Retina (tissue), 1 donor: ENCODE measurements around the gene SERPINE2.
A peak's percentile ranks its signal among the peaks of the same experiment; 100 is the strongest.

Experiments used
- DNase-seq: peaks from one replicate; pipeline ENCODE4 v3.0.0-alpha.2; 2016

SERPINE2 gene, protein sequence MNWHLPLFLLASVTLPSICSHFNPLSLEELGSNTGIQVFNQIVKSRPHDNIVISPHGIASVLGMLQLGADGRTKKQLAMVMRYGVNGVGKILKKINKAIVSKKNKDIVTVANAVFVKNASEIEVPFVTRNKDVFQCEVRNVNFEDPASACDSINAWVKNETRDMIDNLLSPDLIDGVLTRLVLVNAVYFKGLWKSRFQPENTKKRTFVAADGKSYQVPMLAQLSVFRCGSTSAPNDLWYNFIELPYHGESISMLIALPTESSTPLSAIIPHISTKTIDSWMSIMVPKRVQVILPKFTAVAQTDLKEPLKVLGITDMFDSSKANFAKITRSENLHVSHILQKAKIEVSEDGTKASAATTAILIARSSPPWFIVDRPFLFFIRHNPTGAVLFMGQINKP

DNA sequence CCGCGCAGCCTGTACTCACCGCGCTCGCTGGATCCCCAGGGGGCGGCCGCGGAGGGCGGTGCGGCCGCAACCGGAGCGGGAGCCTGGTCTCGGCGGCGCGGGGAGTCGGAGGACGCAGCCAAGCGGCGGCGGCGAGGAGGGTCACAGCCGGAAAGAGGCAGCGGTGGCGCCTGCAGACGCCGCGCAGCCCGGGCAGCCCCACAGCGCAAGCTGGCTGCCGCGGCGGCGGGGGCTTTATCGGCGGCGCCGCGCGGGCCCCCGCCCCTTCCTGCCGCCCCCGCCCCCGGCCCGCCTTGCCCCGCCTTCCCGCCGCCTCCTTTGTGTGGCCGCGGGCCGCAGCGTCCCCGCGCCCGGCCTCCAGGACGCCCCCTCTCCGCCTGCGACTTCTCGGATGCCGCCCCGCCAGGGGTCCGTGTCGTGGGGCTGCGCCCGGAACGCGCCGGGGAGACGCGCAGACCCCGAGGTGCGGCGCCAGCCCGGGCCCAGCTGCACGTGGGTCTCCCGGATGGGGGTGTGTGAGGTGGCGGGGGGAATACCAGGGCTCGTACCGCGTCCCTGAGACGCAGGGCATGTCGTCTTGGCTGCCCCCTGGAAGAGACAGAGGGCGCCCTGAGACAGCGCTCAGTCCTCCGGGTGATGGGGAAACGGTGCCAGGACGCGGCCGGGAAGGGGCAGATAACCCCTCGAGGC is at the start of gene SERPINE2:
Gene SERPINE2 (minus strand): TSS at position 207 of the 690 bp plus-strand sequence. CDS start 37,386 bp downstream, outside the sequence.
- peak; percentile 93 for DNase-seq

DNA sequence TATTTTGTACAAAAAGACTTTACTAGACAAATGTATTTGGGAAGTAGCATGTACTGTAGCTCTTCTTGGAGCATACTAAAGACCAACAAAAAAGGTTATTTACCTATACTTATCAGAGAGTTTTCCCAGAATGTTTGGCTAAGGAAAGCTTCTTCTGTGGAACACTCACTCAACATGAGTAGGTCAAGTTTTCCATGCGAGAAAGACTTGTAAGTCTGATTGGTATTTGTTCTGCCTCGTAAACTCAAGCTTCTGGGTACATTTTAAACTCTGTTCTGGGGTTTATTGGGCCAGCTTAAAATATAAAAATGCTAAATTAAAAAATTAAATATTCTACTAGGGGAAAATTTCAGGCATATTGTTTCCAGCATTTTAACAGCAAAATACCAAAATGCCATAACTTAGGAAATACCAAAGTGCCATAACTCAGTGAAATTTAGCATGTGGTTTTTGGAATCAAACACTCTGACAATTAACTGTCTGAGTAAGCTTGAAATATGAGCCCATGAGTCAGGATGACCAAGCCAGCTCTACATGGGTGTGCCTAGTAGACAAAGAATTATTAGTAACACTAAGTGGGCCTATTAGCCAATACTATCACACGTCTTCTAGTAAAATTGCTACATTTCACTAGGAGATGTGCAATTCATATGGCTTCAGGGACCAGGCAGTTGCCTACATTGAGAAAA is 47.3 kb upstream of the SERPINE2 start:
- DNase-seq = no peak

DNA sequence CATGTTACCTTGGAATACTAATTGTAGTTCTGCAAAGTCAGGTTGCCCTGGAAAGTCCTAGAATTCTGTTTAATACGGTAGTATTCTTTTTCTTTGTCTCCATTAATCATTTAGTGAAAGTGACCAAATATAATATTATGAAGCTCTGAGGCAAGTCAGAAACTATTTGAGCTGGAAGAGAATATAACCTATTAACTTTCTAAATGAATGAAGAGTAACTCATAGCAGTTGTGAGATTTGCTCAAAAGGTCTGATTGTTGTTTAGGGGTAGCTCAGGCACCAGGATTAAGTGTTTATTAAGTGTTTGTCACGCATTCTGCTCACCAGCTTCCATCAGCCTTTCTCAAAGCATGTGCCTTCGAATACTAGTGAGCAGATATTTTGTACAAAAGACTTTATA is 46.7 kb upstream of the SERPINE2 start:
- DNase-seq = no peak

DNA sequence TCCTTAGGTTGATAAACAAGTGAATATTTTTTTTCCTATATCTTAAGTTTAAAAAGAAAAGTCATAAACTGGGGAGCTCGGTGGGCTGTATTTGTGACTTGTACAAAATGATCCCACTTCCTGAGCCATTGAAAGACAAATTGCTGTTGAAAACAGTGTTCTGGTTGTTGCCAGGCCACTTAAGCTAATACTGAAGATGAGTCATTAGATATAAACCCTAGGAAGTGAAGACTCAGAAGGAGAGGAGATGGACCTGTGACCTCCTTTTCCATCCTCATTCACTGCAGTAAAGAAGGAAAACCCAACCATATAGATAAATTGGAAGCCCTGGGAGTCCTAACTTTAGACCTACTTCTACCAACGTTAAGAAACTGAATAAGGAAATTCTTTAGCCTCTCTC is 46.2 kb upstream of the SERPINE2 start:
- DNase-seq = no peak

DNA sequence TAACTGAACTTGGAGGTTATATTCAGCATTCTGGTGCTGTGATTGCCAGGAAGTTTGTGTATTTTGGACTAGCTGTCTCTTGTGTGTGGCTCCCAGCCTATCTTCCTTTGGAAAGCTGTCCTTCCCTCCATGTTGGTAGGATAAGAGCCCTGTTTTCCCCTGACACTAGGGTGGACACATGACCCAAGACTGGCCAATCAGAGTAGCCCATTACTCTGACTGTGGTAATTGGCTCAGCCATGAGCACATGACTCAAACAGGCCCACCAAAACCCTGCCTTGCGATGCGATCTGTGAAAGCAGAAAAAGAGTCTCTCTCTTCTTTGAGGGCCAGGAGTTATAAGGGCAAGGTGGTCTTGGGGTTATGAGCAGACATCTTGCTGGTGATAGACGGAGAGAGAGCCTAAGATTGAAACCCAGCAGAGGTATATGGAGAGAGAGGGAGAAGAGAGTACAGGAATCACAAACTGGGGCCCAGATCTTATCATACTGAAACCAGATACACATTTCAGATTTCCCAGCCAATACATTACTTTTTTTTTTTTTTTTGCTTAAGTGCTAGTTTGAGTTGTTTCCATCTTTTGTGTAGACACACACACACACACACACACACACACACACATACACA is 45.3 kb upstream of the SERPINE2 start:
- no peak for DNase-seq

DNA sequence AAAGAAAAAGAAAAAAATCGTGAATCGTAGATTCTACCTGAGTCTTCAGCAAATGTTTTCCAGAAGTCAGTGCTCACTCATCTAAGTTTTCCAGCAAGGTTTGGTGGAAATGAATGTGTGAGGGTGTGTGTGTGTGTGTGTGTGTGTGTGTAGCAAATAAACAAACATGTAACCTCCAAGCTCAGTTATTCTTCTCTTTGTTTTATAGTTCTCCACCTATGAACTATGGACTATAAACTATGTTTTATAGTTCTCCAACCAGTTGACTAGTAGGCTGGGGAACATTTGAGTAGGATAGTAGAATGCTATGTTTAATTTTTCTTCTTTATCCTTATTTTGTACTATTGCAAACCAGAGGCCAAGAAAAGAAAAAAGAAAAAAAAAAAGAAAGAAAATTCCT is 44.6 kb upstream of the SERPINE2 start:
- DNase-seq = no peak

DNA sequence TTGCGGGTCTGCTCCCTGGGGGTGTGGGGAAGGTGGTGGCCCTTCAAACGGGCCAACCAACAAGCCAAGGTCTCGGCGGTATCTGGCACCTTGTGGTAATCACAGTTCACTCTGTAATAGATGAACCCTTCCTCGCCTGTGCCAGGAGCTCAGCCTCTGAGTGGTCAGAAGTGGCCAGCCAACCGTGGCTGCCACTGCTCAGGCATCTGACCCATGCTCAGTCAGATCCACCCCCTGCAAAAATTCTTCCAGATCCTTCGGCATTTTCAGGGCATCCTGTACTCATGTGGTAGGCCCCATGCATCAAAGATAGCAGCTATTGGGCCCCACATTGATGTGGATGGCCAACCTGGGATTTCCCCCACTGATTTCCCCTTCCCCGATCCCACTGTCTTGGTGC is 39.6 kb upstream of the SERPINE2 start:
- no peak for DNase-seq

DNA sequence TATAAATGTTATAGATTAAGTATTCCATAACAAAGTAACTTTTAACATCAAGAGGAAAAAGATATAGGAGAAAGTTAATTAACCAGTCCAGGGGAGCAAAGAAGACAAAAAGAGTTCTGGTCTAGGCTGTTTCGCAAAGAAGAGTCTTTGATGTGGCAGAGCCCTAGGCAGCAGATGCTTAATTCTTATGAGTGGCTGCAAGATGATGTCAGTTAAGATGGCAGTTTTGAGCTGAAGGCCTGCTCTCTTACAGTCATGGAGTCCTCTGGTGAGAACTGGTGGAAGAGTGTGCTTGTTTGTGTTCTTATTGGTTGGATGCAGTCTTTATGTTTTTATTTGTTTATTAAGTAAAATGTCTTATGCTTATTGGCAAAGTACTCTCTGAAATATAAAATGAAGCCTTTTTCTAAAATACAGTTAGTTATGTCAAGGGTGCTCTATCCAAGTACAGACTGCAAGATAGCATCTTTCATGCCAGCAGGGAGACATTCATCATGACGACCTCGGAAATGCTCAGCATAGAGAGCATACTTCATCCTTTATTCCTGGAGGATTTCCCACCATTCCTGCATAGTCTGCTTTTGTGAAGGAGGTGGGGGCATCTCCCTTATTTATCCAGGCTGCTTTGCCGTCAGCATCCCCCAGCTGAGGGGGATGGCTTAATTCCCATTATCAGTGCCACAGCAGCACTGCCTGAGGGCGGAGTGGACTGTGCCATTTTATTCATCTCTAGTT is 38.9 kb upstream of the SERPINE2 start:
- DNase-seq = no peak

DNA sequence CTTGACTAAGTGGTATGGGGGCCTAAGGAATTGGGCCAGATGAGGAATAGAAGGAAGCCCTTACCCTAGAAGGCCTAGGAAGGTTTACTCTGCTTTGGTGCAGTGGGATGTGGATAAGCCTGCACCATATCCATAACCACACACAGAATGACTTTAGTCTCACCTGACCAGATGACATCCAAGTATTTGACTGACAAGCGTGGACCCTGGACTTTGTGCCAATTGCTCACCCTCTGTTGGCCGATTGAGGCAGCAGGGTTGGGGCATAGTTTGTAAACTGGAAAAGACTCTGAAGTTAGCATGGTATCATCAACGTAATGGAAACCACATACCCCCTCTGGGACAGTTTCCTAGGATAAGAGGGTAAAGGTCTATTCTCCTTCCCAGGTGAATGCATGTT is 36.5 kb upstream of the SERPINE2 start:
- no peak for DNase-seq

DNA sequence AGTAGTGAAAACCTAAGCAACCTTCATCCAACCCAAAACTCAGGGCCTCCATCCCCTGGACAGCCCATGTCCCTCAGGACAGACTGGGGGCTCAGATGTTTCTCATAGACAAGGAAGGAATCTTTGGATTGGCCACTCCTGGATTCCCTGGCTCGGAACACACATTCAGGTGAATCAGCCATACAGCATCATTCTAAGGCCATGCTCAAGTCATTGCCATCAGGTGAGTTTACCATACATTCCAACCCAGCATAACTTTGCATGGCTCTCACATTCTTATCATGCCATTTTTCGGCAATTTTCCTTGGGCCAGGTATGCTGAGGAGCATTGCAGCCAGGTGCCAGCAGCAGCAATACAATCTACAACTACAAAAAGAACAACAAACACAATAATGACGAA is 34.6 kb upstream of the SERPINE2 start:
- no peak for DNase-seq

DNA sequence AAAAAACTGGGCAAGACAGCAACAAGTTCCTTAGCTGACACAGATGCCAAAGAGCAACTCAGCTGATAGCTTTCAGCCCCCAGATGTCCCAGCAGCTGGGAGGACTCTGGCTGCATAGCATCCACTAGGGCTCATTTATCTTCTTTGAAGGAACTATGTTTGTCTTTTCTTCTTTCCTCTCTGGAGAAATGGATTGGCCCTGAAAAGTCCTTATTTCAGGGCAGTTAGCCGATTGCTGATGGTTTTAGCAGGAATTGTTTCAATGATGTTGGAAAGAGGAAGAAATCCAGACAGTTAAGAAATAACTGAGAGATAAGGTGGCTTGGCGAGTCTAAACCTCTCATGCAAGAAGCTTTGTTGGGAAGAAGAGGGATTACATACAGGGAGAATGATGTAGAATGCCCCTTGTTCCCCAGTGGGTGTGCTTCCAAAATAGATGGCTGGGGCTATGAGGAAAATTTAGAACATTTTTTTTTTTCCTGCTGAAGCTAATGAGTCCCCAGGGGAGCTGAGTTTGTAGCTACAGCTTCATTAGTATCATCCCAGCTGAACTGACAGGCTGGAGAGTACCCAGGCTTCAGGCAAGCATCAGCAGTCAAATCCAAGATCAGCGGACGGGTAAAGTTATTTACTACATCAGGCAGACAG is 33.6 kb upstream of the SERPINE2 start:
- DNase-seq = no peak

DNA sequence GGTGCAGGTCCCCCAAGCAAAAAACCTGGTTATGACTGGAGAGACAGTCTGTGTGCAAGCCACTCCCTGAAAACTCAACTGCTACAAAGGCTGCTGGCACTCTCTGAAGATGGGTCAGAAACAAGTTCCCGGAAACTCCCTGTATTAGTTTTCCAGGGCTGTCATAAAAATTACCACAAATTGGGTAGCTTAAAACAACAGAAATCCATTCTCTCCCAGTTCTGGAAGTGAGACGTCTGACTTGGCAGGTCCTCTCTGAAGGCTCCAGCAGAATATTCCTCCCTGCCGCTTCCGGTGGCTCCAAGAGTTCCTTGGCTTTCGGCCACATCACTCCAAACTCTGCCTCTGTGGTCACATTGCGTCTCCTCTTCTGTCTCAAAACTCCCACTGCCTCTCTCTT is 30.1 kb upstream of the SERPINE2 start:
- no peak for DNase-seq

DNA sequence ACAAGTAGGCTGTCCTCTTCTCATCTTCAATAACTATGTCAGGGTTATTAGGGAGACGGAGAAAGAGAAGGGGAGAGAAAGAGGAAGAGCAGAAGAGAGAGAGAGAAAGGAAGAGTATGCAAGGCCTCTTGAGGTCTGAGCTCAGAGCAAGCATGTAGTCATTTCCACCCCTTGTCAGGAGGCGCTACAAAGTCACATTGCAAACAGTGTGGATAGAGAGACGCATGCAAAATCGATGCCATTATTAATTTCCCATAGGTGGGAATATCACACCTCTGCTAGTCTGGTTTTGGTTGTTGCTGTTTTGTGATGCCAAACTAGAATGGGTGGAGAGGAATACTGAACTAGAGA is 24.2 kb upstream of the SERPINE2 start:
- no peak for DNase-seq

DNA sequence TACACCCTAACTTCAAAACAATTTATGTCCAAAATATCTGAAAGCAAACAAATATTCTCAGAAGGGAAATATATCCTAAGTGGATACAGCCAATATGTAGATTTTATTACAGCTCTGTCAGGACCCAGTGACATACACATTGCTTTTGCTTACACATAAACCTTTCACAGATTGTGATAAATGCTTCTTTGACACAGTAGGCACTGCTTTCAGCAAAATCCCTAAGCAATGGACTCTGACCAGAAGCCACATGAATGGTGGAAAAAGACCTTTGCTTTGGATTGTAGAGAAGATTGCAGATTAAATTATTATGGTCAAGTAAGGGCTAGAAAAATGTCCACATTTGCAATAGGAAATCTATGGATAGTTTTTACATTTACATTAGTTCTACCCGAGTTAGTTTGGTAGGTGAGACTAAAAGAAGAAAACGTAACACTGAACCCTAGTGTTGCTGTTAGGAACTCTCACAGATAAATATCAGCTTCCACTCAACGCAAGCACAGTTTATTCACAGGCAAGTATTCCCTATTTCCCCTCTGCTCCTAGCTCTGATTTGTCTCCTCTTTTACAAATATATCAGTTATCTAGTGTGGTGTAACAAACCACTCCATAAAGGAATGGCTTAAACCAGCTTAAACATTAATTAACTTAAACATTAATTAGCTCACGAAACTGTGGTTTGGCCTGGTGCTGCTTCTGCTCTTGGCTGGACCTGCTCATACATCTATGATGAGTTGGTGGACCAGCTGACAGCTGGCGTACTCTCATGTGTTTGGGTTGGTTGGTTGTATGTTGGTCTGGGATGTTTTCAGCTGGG is 23.6 kb upstream of the SERPINE2 start:
- no peak for DNase-seq

DNA sequence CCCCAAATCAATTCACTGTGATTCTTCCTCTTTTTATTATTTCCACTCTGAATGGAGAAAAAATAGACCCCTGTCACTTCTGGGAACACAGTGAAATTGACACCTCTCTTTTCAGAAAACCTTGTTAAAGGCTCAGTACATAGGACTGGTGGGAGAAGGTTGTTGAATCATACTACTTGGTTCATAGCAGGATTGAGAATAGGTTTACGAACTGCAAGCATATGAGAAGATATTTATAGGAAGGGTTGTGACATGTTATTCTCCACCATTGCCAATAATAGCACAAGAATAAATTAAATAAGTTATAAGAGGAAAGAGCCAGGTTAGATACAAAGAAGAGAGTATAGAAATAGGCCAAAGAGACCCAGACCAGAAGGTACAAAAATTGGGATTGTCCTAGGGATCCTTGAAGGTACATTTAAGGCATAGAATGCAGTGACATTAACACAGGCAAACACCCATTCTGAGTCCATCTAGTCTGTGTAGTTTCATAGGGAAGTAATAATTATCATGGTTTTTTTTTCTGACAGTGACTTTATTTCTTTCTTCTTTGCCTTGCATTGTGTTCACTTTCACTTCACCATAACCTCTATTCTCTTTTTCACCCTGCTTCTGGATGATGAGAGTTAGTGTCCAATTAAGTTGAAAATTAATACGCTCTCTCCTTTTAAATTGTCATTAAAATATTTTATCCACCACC is 21.8 kb upstream of the SERPINE2 start:
- no peak for DNase-seq

DNA sequence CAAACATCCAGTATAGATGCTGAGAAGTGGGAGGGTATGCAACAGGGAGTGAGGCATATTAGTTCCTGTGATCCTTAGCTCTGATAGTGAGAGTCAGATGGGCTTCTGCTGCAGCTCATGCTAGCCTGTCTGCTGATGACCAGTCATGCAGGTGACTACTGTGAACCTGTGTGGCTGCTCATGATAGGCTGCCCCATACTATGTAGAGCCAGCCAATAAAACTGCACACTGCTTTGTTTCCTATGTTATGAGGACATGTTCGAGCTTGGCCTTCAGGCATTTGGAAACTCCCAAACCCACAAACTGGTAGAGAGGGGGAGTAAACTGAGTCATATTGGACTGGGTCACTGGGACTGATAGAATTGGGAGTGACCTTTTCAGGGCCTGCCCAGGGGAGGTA is 20.1 kb upstream of the SERPINE2 start:
- DNase-seq = no peak

DNA sequence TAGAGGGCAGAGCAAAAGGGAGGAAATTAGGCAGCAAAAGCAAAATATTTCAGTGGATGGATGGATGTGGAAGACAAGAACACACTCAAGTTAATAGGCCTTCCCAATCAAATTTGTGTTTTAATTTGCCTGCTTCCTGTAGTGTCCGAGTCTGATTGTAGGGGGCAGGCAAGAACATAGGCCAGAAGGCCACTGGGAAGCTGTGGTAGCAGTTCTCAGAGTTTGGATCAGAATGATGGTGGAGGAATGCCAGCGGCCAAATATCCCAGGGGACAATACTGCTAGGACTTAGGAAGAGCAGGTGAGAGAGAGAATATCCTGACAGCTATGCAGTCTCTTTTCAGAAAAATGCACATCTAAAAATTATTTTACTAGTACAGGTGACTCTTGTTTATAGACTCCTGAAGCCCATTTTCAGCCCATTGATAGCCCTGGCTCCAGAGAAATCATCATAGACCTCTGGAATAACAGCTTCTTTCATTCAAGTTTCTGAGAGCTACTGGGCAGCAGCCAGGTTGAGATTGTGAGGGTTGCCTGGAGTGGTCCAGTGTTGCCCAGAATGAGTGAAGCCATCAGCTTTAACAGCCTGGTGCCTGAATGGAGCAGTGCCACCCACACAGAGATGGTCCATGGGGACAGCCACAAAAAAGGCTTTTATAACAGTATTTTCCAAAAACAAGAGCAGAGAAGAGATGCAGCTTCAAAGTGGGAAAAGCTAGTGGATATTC is 19.1 kb upstream of the SERPINE2 start:
- DNase-seq = no peak

DNA sequence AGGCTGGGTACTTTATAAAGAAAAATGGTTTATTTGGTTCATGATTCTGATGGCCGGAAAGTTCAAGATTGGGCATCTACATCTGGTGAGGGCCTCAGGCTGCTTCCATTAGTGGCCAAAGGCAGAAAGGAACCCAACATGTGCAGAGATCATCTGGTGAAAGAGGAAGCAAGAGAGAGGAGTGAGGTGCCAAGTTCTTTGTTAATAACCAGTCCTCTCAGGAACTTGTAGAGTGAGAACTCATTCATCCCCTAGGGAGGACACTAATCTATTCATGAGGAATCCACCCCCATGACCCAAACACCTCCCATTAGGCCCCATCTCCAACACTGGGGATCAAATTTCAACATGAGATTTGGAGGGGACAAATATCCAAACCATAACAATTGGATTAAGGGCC is 17.8 kb upstream of the SERPINE2 start:
- DNase-seq = no peak

DNA sequence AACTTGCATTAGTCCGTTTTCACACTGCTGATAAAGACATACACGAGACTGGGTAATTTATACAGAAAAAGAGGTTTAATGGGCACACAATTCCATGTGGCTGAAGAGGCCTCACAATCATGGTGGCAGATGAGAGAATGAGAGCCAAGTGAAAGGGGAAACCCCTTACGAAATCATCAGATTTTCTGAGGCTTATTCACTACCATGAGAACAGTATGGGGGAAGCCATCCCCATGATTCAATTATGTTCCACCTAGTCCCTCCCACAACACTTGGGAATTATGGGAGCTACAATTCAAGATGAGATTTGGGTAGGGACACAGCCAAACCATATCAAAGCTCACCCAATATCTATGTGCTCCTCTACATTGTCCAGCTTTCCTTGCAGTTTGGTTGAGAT is 16.0 kb upstream of the SERPINE2 start:
- DNase-seq = no peak

DNA sequence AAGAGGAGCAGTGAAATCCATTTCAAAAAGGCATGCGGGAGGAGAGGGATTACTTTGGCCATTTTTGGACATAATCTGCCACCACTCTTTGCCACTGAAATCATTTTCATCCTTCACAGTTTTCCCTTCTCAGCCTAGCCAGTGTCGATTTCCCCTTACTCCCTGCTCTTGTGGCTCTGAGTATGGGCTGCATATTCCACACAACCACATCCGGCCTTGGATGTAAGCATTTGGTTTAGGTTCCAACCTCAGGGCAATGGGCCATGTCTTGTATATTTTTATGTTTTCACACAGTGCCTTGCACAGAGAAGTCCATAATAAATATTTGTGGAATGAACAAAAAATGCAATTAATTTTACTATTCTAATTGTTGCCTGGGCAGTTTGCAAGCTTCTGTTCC is 7.7 kb upstream of the SERPINE2 start:
- no peak for DNase-seq
